Measurements from ENCODE around the gene EEPD1. TPM values are rescaled to one million over a fixed set of nuclear protein-coding genes. Genes with fewer than 3 reads are reported as not detected.
"Not testable (repeated sequence)": the region's sequence is repeated elsewhere in the genome, so short reads cannot be mapped to it uniquely, and the experiment has no call there.

EEPD1 gene
- total and polyA plus RNA-seq, 5 experiments from 2014 or later = 0.86 to 6.3 (median 3.6) TPM

DNA sequence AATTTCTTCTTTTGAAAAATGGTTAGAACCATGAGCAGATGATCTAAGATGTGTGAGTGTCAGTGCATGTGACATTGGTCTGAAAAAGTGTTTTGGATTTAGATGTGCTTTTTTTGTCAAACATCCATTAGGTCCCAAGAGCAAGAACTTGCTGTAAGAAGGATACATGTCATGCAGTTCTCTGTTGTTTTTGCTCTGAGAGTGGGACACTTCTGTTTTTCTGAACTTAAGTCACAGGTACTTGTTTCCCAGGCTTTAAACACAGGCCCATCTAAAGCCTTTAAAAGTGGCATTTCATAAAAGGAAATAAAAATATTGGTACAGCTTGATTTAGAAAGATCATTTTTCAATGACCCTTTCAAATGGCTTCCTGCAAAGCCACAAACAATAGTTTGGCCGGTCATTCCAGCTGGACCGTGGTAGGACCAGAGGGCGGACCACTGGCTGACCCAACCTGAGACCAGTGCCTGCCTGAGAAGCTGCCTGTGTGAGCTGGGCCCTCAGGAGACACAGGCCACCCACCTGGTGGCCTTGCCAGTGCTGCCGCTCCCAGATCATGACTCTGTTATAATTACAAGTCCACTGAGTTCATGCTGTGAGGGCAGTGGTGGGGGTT is 92.7 kb downstream of the EEPD1 start:
- DNase-seq (no peak), ATAC-seq (no peak)
- H3K4me1 Mint-ChIP-seq = no peaks in the 10 kb centered on the region
- no peak overlapping the region for H3K27ac Mint-ChIP-seq
- no peaks in the 10 kb centered on the region for H3K27me3 Mint-ChIP-seq
- H3K4me3 Mint-ChIP-seq = no peak overlapping the region
- H3K36me3 Mint-ChIP-seq = no peaks in the 10 kb centered on the region
- no peaks in the 10 kb centered on the region for H3K9me3 Mint-ChIP-seq
- POLR2A ChIA-PET = no interaction called here

DNA sequence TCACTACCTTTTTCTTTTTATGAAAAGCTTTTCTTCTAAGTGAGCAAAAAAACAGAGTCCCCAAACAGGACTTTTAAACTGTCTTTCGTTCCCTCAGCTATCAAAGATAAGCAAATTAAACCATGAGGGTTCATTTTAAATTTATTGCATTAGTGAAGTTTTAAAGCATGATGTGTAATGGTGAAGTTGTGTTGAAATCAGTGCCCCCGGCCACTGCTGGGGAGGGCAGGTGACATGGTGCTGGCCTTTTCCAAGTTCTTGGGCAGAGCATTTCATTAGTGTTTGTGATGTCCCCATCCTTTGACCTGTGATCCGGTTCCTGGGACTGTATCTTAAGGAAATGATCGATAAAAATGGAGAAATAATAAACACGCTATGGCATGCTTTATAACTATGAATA is 96.0 kb downstream of the EEPD1 start:
- Mint-ChIP-seq H3K9me3 (peaks cover 1 to 13% (median 8%) of the 10 kb centered on the region in 9 donors), H3K36me3 (peaks cover 0 to 5% (median 4%) of the 10 kb centered on the region in 3 donors), H3K4me3 (no peak overlapping the region), H3K4me1 (no peaks in the 10 kb centered on the region), H3K27me3 (no peaks in the 10 kb centered on the region), H3K27ac (no peak overlapping the region)
- ATAC-seq (no peak), DNase-seq (no peak)
- POLR2A ChIA-PET = interaction anchor here (0.6 kb wide), 1 partner anchor 23 kb away, joined by 5 read pairs; no protein-coding TSS in a partner anchor

- no peaks in the 10 kb centered on the region for H3K4me1 Mint-ChIP-seq
- H3K27me3 Mint-ChIP-seq = no peaks in the 10 kb centered on the region
- no peak overlapping the region for H3K4me3 Mint-ChIP-seq
- no peak for DNase-seq
- peaks cover 10 to 41% (median 30%) of the 10 kb centered on the region in 9 donors for H3K9me3 Mint-ChIP-seq
- no peak for ATAC-seq
- peaks cover 0 to 22% (median 15%) of the 10 kb centered on the region in 3 donors for H3K36me3 Mint-ChIP-seq
- H3K27ac Mint-ChIP-seq = no peak overlapping the region
- POLR2A ChIA-PET = no interaction called here
Observed at GRCh38 chr7:36253699-36254098, 100.6 kb downstream of the EEPD1 start.

GRCh38 chr7:36258510-36259259 is 105.6 kb downstream of the EEPD1 start:
- ATAC-seq, DNase-seq, POLR2A ChIA-PET, H3K27me3 Mint-ChIP-seq, H3K4me3 Mint-ChIP-seq: not testable (repeated sequence)
- H3K4me1 Mint-ChIP-seq = peaks cover 5 to 19% (median 15%) of the 10 kb centered on the region in 4 donors
- H3K36me3 Mint-ChIP-seq = peaks cover 0 to 18% (median 11%) of the 10 kb centered on the region in 3 donors
- H3K9me3 Mint-ChIP-seq = peaks cover 3 to 34% (median 23%) of the 10 kb centered on the region in 9 donors
- peak overlapping the region in 1 of 10 donors; percentile 50 for H3K27ac Mint-ChIP-seq

GRCh38 chr7:36260481-36260880 is 107.4 kb downstream of the EEPD1 start:
- no peak overlapping the region for H3K4me3 Mint-ChIP-seq
- no peaks in the 10 kb centered on the region for H3K27me3 Mint-ChIP-seq
- H3K4me1 Mint-ChIP-seq = peaks cover 6 to 34% (median 18%) of the 10 kb centered on the region in 4 donors
- POLR2A ChIA-PET = no interaction called here
- ATAC-seq = no peak
- no peak overlapping the region for H3K27ac Mint-ChIP-seq
- no peak for DNase-seq
- peaks cover 0 to 16% (median 7%) of the 10 kb centered on the region in 3 donors for H3K36me3 Mint-ChIP-seq
- peaks cover 0 to 18% (median 11%) of the 10 kb centered on the region in 9 donors for H3K9me3 Mint-ChIP-seq

DNA sequence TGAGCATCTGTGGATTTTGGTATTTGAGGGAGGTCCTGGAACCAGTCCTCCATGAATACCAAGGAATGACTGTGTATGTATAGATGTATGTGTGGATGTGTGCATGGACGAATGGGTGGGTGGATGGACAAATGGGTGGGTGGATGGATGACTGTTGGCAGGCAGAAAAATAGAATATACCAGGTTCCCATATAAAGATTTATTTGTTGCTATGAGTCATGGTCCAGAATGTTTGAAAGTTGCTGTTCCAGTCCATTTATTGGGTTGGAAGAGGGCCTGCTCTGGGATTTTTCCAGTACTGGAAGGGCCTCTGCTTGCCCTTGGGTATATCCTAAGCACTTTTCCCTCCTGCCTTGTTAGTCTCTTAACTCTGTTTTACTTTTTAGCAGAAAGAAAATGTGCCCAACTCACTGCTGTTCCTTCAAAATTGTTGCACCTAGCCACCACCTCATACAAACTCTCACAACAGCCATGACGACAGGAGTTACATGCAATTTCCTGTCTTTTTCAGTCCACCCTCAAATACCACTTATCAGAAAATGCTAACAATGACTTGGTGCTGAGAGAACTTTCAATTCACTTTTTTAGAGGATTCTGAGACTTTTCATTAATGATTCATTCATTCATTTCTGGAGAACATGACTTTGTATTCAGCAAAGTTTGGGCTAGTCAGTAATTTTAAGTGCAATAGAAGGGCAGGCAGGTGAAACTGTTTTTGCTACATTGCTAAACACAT is 108.1 kb downstream of the EEPD1 start:
- Mint-ChIP-seq H3K27me3 (no peaks in the 10 kb centered on the region), H3K9me3 (peaks cover 0 to 11% (median 4%) of the 10 kb centered on the region in 9 donors), H3K27ac (peak overlapping the region in 1 of 10 donors; percentile 39)

DNA sequence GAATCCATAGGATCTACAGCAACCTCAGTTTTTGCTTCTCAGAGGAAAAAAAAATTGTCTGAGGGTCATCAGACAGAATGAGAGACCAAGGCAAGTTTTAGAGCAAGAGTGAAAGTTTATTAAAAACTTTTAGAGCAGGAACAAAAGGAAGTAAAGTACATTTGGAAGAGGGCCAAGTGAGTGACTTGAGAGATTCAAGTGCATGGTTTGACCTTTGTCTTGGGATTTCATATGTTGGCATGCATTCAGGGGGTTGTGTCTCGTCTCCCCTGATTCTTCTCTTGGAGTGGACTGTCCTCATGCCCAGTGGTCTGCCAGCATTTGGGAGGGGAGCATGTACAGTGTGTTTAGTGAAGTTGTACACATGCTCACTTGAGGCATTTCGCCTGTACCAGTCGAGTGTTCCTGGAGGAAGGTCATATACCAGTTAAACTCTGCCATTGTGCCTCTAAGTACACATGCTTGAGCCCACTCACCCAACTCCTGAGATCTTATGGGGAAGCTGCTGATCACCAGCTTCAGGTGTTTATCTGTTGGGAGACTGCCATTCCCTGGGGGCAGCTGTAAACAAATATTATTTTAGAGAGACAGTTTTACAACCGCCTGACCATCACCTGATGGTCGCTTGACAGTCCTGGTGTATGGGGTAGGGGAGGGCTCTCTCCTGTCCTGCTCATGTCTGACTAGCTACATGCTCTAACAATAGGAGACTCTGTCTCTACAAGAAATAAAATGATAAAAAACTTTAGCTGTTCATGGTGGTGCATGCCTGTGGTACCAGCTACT is 109.4 kb downstream of the EEPD1 start:
- no peaks in the 10 kb centered on the region for H3K27me3 Mint-ChIP-seq
- no peak for ATAC-seq
- H3K4me3 Mint-ChIP-seq = no peak overlapping the region
- DNase-seq = no peak
- peaks cover 10 to 43% (median 24%) of the 10 kb centered on the region in 4 donors for H3K4me1 Mint-ChIP-seq
- POLR2A ChIA-PET = interaction anchor here (0.7 kb wide), 1 partner anchor 1532 kb away, joined by 5 read pairs; no protein-coding TSS in a partner anchor
- H3K27ac Mint-ChIP-seq = peak overlapping the region in 1 of 10 donors; percentile 41
- peaks cover 0 to 2% (median 0%) of the 10 kb centered on the region in 9 donors for H3K9me3 Mint-ChIP-seq
- peaks cover 0 to 1% (median 0%) of the 10 kb centered on the region in 3 donors for H3K36me3 Mint-ChIP-seq

More for the DNA sequence above, 108.1 kb downstream of the EEPD1 start:
- peaks cover 9 to 41% (median 24%) of the 10 kb centered on the region in 4 donors for H3K4me1 Mint-ChIP-seq
- H3K4me3 Mint-ChIP-seq = no peak overlapping the region
- DNase-seq (peak in 1 of 10 donors; percentile 9), ATAC-seq (no peak)
- POLR2A ChIA-PET = no interaction called here
- peaks cover 0 to 9% (median under 1%) of the 10 kb centered on the region in 3 donors for H3K36me3 Mint-ChIP-seq

DNA sequence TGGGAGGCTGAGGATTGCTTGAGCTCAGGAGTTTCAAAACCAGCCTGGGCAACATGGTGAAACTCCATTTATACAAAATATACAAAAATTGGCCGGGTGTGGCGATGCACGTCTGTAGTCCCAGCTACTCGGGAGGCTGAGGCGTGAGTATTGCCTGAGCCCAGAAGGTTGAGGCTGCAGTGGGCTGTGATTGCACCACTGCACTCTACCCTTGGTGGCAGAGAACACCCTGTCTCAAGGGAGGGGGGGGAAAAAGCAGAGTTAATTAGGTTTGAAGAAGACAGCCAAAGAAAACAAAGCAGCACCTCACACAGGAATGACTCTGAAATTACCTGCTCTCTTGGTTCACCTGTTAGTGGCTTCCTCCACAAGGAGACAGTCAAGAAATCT is 110.0 kb downstream of the EEPD1 start:
- Mint-ChIP-seq H3K4me1 (peaks cover 10 to 43% (median 24%) of the 10 kb centered on the region in 4 donors), H3K9me3 (peaks cover 0 to 2% (median 0%) of the 10 kb centered on the region in 9 donors), H3K36me3 (no peaks in the 10 kb centered on the region), H3K27ac (no peak overlapping the region), H3K27me3 (no peaks in the 10 kb centered on the region), H3K4me3 (no peak overlapping the region)
- ATAC-seq (no peak), DNase-seq (no peak)
- POLR2A ChIA-PET = no interaction called here

GRCh38 chr7:36264123-36264801 is 111.2 kb downstream of the EEPD1 start:
- Mint-ChIP-seq H3K4me3 (no peak overlapping the region), H3K4me1 (peaks cover 10 to 43% (median 24%) of the 10 kb centered on the region in 4 donors), H3K27me3 (no peaks in the 10 kb centered on the region), H3K36me3 (no peaks in the 10 kb centered on the region), H3K9me3 (peaks cover 0 to 2% (median 0%) of the 10 kb centered on the region in 9 donors), H3K27ac (no peak overlapping the region)
- POLR2A ChIA-PET = interaction anchor here (0.9 to 1.0 kb wide), 2 partner anchors 22 to 24 kb away, joined by 3 read pairs; no protein-coding TSS in a partner anchor
- DNase-seq (no peak), ATAC-seq (no peak)

- peak overlapping the region in 1 of 10 donors; percentile 75 for H3K27ac Mint-ChIP-seq
- DNase-seq (no peak), ATAC-seq (no peak)
- POLR2A ChIA-PET = interaction anchor here (1.0 kb wide), 1 partner anchor 21 kb away, joined by 3 read pairs; no protein-coding TSS in a partner anchor
- H3K4me1 Mint-ChIP-seq = peaks cover 10 to 43% (median 24%) of the 10 kb centered on the region in 4 donors
- H3K4me3 Mint-ChIP-seq = no peak overlapping the region
- no peaks in the 10 kb centered on the region for H3K36me3 Mint-ChIP-seq
- peaks cover 0 to 2% (median 0%) of the 10 kb centered on the region in 9 donors for H3K9me3 Mint-ChIP-seq
- H3K27me3 Mint-ChIP-seq = no peaks in the 10 kb centered on the region
Observed at GRCh38 chr7:36264913-36265516, 112.0 kb downstream of the EEPD1 start.

DNA sequence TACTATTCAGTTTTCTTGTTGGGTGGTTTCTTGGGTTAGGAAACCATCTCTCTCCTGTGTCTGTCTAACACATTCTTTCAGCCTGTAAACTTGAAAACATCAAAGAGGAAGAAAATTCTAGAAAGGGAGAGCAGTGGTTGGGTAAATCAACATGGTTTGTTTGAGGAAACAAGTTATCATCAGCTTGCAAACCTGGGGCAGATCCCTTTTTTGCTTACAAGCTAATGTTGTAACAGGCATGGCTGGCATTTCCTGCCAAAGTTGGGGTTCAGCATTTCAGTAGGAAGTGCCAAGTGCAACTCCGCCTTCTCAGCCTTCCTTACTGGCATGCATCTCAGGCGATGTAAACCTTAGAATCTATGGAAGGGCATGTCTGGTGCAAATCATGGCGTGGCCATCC is 112.6 kb downstream of the EEPD1 start:
- peaks cover 0 to 2% (median 0%) of the 10 kb centered on the region in 9 donors for H3K9me3 Mint-ChIP-seq
- H3K4me1 Mint-ChIP-seq = peaks cover 10 to 43% (median 24%) of the 10 kb centered on the region in 4 donors
- no peak overlapping the region for H3K4me3 Mint-ChIP-seq
- ATAC-seq = no peak
- peak overlapping the region in 3 of 10 donors; percentile 1 to 75 (median 8) for H3K27ac Mint-ChIP-seq
- H3K27me3 Mint-ChIP-seq = no peaks in the 10 kb centered on the region
- no peaks in the 10 kb centered on the region for H3K36me3 Mint-ChIP-seq
- no peak for DNase-seq
- POLR2A ChIA-PET = no interaction called here

Data from naive thymus-derived CD8-positive, alpha-beta T cell (primary cell).